ENCODE data around the gene RYR3. TPM values are rescaled to one million over a fixed set of nuclear protein-coding genes. Genes with fewer than 3 reads are reported as not detected.

The RYR3 gene
- total and polyA plus RNA-seq, 2 donors (not counting 1 experiment from before 2014, with no cell fraction given): 0.17 TPM; not detected in 1

GRCh38 chr15:33716025-33716424 lies 405.3 kb downstream of the RYR3 start:
- no peaks in the 10 kb centered on the region for H4K20me1 ChIP-seq (ENCODE audit: control insufficient read depth, extremely low read depth, insufficient read depth, low read length)
- TF ChIP-seq CTCF (conservative IDR thresholded peaks at IDR 0.05 in 1 of 2, IDR thresholded peaks at IDR 0.05 in 1 of 2; ENCODE audit: low read depth in 1 of 2, low read length in 2 of 2) (no peak), EZH2 (IDR thresholded peaks at IDR 0.05; ENCODE audit: low read length, missing control alignments) (no peak)
- no peaks in the 10 kb centered on the region for H3K4me1 ChIP-seq (ENCODE audit: control insufficient read depth, extremely low read depth, insufficient read depth, low read length)
- no peak for DNase-seq (ENCODE audit: low read depth in 2 of 2)
- no peak overlapping the region for H3K9ac ChIP-seq (ENCODE audit: insufficient read depth, low read length)
- H3K36me3 ChIP-seq (ENCODE audit: control insufficient read depth, insufficient read depth, low read length): no peaks in the 10 kb centered on the region
- no peak overlapping the region for H3K4me2 ChIP-seq (ENCODE audit: extremely low read depth, insufficient read depth, low read length)
- H3K27ac ChIP-seq (ENCODE audit: insufficient read depth, low read length): no peak overlapping the region
- H2AFZ ChIP-seq (ENCODE audit: low read length): no peak overlapping the region
- H3K79me2 ChIP-seq (ENCODE audit: control insufficient read depth, insufficient read depth, low read length): no peaks in the 10 kb centered on the region
- no peaks in the 10 kb centered on the region for H3K27me3 ChIP-seq (ENCODE audit: control insufficient read depth, insufficient read depth, low read length)
- H3K9me3 ChIP-seq (ENCODE audit: control insufficient read depth, insufficient read depth, low read depth, low read length): no peaks in the 10 kb centered on the region
- no peak overlapping the region for H3K4me3 ChIP-seq (replicated peaks in 1 of 4; ENCODE audit: control extremely low read depth in 1 of 4, insufficient read depth in 1 of 4, low read depth in 3 of 4, low read length in 4 of 4)

GRCh38 chr15:33720952-33721351 lies 410.2 kb downstream of the RYR3 start:
- H3K79me2 ChIP-seq (ENCODE audit: control insufficient read depth, insufficient read depth, low read length): no peaks in the 10 kb centered on the region
- no peak overlapping the region for H3K4me3 ChIP-seq (replicated peaks in 1 of 4; ENCODE audit: control extremely low read depth in 1 of 4, insufficient read depth in 1 of 4, low read depth in 3 of 4, low read length in 4 of 4)
- H3K27me3 ChIP-seq (ENCODE audit: control insufficient read depth, insufficient read depth, low read length): no peaks in the 10 kb centered on the region
- no peak overlapping the region for H3K9ac ChIP-seq (ENCODE audit: insufficient read depth, low read length)
- TF ChIP-seq CTCF (conservative IDR thresholded peaks at IDR 0.05 in 1 of 2, IDR thresholded peaks at IDR 0.05 in 1 of 2; ENCODE audit: low read depth in 1 of 2, low read length in 2 of 2) (no peak), EZH2 (IDR thresholded peaks at IDR 0.05; ENCODE audit: low read length, missing control alignments) (no peak)
- H2AFZ ChIP-seq (ENCODE audit: low read length): no peak overlapping the region
- H3K36me3 ChIP-seq (ENCODE audit: control insufficient read depth, insufficient read depth, low read length): no peaks in the 10 kb centered on the region
- H4K20me1 ChIP-seq (ENCODE audit: control insufficient read depth, extremely low read depth, insufficient read depth, low read length): no peaks in the 10 kb centered on the region
- H3K9me3 ChIP-seq (ENCODE audit: control insufficient read depth, insufficient read depth, low read depth, low read length): no peaks in the 10 kb centered on the region
- no peaks in the 10 kb centered on the region for H3K4me1 ChIP-seq (ENCODE audit: control insufficient read depth, extremely low read depth, insufficient read depth, low read length)
- H3K27ac ChIP-seq (ENCODE audit: insufficient read depth, low read length): no peak overlapping the region
- peak; percentile 71 to 84 for DNase-seq (ENCODE audit: low read depth in 2 of 2)
- H3K4me2 ChIP-seq (ENCODE audit: extremely low read depth, insufficient read depth, low read length): no peak overlapping the region

- Histone ChIP-seq H4K20me1 (ENCODE audit: control insufficient read depth, extremely low read depth, insufficient read depth, low read length) (no peaks in the 10 kb centered on the region), H3K4me2 (ENCODE audit: extremely low read depth, insufficient read depth, low read length) (no peak overlapping the region), H3K4me1 (ENCODE audit: control insufficient read depth, extremely low read depth, insufficient read depth, low read length) (no peaks in the 10 kb centered on the region), H3K9ac (ENCODE audit: insufficient read depth, low read length) (no peak overlapping the region), H3K36me3 (ENCODE audit: control insufficient read depth, insufficient read depth, low read length) (no peaks in the 10 kb centered on the region), H3K27ac (ENCODE audit: insufficient read depth, low read length) (no peak overlapping the region), H3K9me3 (ENCODE audit: control insufficient read depth, insufficient read depth, low read depth, low read length) (no peaks in the 10 kb centered on the region), H3K27me3 (ENCODE audit: control insufficient read depth, insufficient read depth, low read length) (no peaks in the 10 kb centered on the region), H3K79me2 (ENCODE audit: control insufficient read depth, insufficient read depth, low read length) (no peaks in the 10 kb centered on the region), H3K4me3 (replicated peaks in 1 of 4; ENCODE audit: control extremely low read depth in 1 of 4, insufficient read depth in 1 of 4, low read depth in 3 of 4, low read length in 4 of 4) (no peak overlapping the region), H2AFZ (ENCODE audit: low read length) (no peak overlapping the region)
- DNase-seq (ENCODE audit: low read depth in 2 of 2): peak; percentile 40 to 73
- TF ChIP-seq EZH2 (IDR thresholded peaks at IDR 0.05; ENCODE audit: low read length, missing control alignments) (no peak), CTCF (conservative IDR thresholded peaks at IDR 0.05 in 1 of 2, IDR thresholded peaks at IDR 0.05 in 1 of 2; ENCODE audit: low read depth in 1 of 2, low read length in 2 of 2) (no peak)
These were observed 411.4 kb downstream of the RYR3 start for GRCh38 chr15:33722005-33722672.
